ENCODE results near the gene FAM229A. TPM values are rescaled to one million over a fixed set of nuclear protein-coding genes. Genes with fewer than 3 reads are reported as not detected.

The FAM229A gene
- total and polyA plus RNA-seq, 2 donors (not counting 1 experiment from before 2014, with no cell fraction given), result 0.77 to 0.99 TPM

DNA sequence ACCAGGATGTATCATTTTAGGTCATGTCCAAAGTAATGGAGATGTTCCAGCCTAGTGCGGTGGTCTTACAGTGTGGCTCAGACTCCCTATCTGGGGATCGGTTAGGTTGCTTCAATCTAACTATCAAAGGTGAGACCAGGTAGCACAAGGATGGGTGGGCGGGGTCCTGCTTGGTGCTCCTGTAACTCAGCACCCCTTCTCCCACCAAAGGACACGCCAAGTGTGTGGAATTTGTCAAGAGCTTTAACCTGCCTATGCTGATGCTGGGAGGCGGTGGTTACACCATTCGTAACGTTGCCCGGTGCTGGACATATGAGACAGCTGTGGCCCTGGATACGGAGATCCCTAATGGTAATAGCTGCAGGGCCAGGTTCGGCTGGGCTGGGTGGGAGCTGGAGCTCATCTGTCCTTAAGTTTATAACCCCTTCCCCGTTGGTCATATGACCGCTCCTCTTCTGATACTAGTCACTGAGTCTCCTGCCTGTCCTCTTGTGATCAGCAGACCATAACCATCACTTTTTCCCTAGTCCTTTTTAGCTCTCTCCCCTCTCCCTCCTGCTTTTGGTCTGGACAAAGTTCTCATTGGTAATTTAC, 31.6 kb downstream of the FAM229A start:
- Histone ChIP-seq H3K4me3 (replicated peaks in 1 of 4; ENCODE audit: control extremely low read depth in 1 of 4, insufficient read depth in 1 of 4, low read depth in 3 of 4, low read length in 4 of 4) (no peak overlapping the region), H3K9me3 (ENCODE audit: control insufficient read depth, insufficient read depth, low read depth, low read length) (no peaks in the 10 kb centered on the region), H3K36me3 (ENCODE audit: control insufficient read depth, insufficient read depth, low read length) (peaks cover 11% of the 10 kb centered on the region), H3K27ac (ENCODE audit: insufficient read depth, low read length) (no peak overlapping the region), H2AFZ (ENCODE audit: low read length) (no peak overlapping the region), H4K20me1 (ENCODE audit: control insufficient read depth, extremely low read depth, insufficient read depth, low read length) (no peaks in the 10 kb centered on the region), H3K79me2 (ENCODE audit: control insufficient read depth, insufficient read depth, low read length) (peaks cover 5% of the 10 kb centered on the region), H3K4me1 (ENCODE audit: control insufficient read depth, extremely low read depth, insufficient read depth, low read length) (peaks cover 2% of the 10 kb centered on the region), H3K9ac (ENCODE audit: insufficient read depth, low read length) (no peak overlapping the region), H3K27me3 (ENCODE audit: control insufficient read depth, insufficient read depth, low read length) (no peaks in the 10 kb centered on the region), H3K4me2 (ENCODE audit: extremely low read depth, insufficient read depth, low read length) (no peak overlapping the region)
- DNase-seq (ENCODE audit: low read depth in 2 of 2), result no peak
- TF ChIP-seq EZH2 (IDR thresholded peaks at IDR 0.05; ENCODE audit: low read length, missing control alignments), result no peak
- TF ChIP-seq, protein P1, sequence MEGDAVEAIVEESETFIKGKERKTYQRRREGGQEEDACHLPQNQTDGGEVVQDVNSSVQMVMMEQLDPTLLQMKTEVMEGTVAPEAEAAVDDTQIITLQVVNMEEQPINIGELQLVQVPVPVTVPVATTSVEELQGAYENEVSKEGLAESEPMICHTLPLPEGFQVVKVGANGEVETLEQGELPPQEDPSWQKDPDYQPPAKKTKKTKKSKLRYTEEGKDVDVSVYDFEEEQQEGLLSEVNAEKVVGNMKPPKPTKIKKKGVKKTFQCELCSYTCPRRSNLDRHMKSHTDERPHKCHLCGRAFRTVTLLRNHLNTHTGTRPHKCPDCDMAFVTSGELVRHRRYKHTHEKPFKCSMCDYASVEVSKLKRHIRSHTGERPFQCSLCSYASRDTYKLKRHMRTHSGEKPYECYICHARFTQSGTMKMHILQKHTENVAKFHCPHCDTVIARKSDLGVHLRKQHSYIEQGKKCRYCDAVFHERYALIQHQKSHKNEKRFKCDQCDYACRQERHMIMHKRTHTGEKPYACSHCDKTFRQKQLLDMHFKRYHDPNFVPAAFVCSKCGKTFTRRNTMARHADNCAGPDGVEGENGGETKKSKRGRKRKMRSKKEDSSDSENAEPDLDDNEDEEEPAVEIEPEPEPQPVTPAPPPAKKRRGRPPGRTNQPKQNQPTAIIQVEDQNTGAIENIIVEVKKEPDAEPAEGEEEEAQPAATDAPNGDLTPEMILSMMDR (conservative IDR thresholded peaks at IDR 0.05 in 1 of 2, IDR thresholded peaks at IDR 0.05 in 1 of 2; ENCODE audit: low read depth in 1 of 2, low read length in 2 of 2), result no peak

DNA sequence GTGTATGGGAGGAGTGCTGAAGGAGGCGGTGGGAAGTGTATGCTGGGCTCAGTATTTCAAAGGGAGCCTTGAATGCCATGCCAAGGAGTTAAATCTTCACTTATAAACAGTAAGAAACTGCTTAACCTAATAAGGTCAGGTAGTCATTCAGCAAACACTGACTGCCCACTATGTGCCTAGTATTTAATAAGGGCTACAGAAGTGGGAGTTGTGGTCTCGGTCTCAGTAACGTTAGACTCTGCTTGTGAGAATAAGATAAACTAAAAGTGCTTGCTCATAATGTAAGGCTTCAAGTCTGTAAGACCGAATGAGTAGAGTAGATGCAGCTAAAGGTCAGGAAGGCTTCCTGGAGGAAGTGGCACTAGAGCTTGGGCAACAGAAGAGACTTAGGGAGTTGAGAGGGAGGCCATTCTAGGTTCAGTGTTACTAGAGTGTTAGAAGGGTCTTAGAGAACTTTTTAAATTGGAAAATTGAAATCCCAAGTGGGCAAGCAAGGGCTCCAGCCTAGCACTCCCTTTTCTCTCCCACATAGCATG, 32.3 kb downstream of the FAM229A start:
- H3K9me3 ChIP-seq (ENCODE audit: control insufficient read depth, insufficient read depth, low read depth, low read length), result no peaks in the 10 kb centered on the region
- no peak overlapping the region for H3K4me3 ChIP-seq (replicated peaks in 1 of 4; ENCODE audit: control extremely low read depth in 1 of 4, insufficient read depth in 1 of 4, low read depth in 3 of 4, low read length in 4 of 4)
- no peaks in the 10 kb centered on the region for H3K27me3 ChIP-seq (ENCODE audit: control insufficient read depth, insufficient read depth, low read length)
- no peak overlapping the region for H3K9ac ChIP-seq (ENCODE audit: insufficient read depth, low read length)
- no peaks in the 10 kb centered on the region for H4K20me1 ChIP-seq (ENCODE audit: control insufficient read depth, extremely low read depth, insufficient read depth, low read length)
- TF ChIP-seq, protein P1 (conservative IDR thresholded peaks at IDR 0.05 in 1 of 2, IDR thresholded peaks at IDR 0.05 in 1 of 2; ENCODE audit: low read depth in 1 of 2, low read length in 2 of 2), result no peak
- DNase-seq (ENCODE audit: low read depth in 2 of 2), result no peak
- no peak overlapping the region for H3K4me2 ChIP-seq (ENCODE audit: extremely low read depth, insufficient read depth, low read length)
- H3K27ac ChIP-seq (ENCODE audit: insufficient read depth, low read length), result no peak overlapping the region
- no peak overlapping the region for H2AFZ ChIP-seq (ENCODE audit: low read length)
- H3K36me3 ChIP-seq (ENCODE audit: control insufficient read depth, insufficient read depth, low read length), result peaks cover 11% of the 10 kb centered on the region
- peaks cover 2% of the 10 kb centered on the region for H3K4me1 ChIP-seq (ENCODE audit: control insufficient read depth, extremely low read depth, insufficient read depth, low read length)
- H3K79me2 ChIP-seq (ENCODE audit: control insufficient read depth, insufficient read depth, low read length), result peaks cover 5% of the 10 kb centered on the region

DNA sequence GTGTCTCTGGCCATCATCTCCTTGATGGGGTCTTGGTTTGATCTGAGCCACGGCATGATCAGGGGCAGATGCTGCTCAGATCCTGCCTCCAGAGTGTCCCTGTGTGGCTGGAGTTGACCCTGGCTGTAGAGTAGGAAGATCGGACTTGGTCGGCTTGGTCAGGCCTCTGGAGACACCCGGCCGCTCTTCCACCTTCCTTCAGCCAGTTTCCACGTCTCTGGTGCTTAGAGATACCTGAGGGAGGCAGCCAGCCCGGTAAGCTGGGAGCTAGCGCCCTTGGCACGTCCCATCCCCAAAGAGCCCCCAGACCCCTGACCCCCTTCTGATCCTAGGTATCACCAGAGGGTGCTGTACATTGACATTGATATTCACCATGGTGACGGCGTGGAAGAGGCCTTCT, 35.1 kb downstream of the FAM229A start:
- no peak for TF ChIP-seq EZH2 (IDR thresholded peaks at IDR 0.05; ENCODE audit: low read length, missing control alignments)
- no peaks in the 10 kb centered on the region for H3K27me3 ChIP-seq (ENCODE audit: control insufficient read depth, insufficient read depth, low read length)
- H3K9me3 ChIP-seq (ENCODE audit: control insufficient read depth, insufficient read depth, low read depth, low read length), result no peaks in the 10 kb centered on the region
- peaks cover 9% of the 10 kb centered on the region for H3K36me3 ChIP-seq (ENCODE audit: control insufficient read depth, insufficient read depth, low read length)
- H3K9ac ChIP-seq (ENCODE audit: insufficient read depth, low read length), result no peak overlapping the region
- no peak overlapping the region for H3K27ac ChIP-seq (ENCODE audit: insufficient read depth, low read length)
- no peaks in the 10 kb centered on the region for H4K20me1 ChIP-seq (ENCODE audit: control insufficient read depth, extremely low read depth, insufficient read depth, low read length)
- no peak for DNase-seq (ENCODE audit: low read depth in 2 of 2)
- no peak overlapping the region for H2AFZ ChIP-seq (ENCODE audit: low read length)
- no peaks in the 10 kb centered on the region for H3K4me1 ChIP-seq (ENCODE audit: control insufficient read depth, extremely low read depth, insufficient read depth, low read length)
- H3K79me2 ChIP-seq (ENCODE audit: control insufficient read depth, insufficient read depth, low read length), result no peaks in the 10 kb centered on the region
- H3K4me3 ChIP-seq (replicated peaks in 1 of 4; ENCODE audit: control extremely low read depth in 1 of 4, insufficient read depth in 1 of 4, low read depth in 3 of 4, low read length in 4 of 4), result no peak overlapping the region
- H3K4me2 ChIP-seq (ENCODE audit: extremely low read depth, insufficient read depth, low read length), result no peak overlapping the region
